ENCODE data around the gene ITGA3.
"Not testable (repeated sequence)": the region's sequence is repeated elsewhere in the genome, so short reads cannot be mapped to it uniquely, and the experiment has no call there.

ITGA3 gene

DNA sequence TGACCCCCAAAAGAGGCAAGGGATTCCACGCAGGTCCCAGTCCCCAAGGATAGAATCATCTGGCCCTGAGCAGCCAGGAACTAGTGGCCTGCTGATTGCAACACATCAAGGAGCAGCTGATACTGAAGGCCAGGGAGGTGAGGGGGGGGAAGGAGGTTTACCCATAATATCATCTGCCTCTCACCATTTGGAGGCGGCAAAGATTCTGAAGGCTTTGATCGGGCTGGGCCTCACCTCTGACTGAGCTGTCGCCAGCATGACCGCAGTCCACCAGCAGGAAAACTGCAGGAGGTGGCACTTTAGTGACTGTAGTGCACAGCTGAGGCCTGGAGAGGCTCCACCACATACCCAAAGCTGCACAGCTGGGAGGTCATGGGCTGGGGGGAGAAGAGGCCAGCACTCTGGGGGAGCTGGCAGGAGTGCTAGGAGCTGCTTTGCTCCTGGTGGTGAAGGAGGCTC, 20.5 kb upstream of the ITGA3 start:
- DNase-seq (ENCODE audit: low read depth), result no peak

DNA sequence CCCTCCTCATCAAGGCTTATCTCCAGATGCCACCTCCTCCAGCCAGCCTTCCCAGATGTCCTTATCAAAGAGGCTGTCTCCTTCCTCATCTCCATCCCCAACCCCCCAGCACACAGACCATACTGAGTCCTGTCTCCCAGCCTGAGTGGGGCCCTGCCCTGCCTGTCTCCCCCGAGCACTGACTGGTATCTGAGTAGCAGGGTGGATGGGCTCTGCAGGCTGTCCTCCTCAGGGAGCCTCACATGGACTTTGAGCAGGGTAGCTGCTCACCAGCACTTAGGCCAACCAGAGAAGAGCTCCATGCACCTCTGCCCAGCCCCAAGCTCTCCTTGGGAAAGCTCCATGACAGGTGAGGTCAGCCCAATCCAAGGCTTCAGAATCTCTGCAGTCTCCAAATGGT, 20.0 kb upstream of the ITGA3 start:
- DNase-seq (ENCODE audit: low read depth), result no peak

DNA sequence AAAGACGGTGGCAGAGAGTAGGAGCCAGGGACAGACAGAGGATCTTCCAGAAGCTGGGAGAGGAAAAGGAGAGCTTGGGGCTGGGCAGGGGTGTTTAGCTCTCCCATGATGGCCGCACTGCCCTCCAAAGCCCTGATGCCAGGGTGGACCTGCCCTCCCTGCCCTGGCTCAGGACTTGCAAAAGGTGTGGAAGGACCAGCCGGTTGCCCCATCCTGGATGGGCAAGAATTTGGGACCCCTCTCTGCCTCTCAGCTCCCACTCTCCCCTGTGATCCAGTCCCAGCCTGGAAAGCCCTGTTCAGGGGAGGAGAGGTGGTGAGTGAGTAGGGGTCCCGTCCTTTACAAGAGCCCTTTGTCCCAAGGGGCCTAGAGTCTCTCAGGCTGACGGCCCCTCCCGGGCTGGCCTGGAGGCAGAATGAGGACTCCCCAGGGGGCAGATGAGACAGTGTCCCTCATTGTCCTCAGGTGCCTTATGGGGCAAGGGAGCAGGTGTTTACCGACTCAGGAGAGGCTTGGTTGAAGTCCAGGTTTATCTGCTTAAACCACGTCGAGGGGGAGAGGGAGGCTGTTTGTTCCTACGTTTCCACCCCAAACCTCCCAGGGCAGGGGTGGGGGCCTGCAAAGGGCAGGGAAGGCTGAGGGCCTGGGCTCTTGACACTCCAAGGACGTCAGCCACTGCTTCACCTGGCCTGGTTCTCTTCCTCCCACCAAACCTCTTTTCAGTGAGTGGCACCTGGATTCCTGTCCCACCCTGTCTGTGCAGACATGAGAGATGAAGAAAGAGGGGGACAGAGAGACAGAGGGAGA, 19.3 kb upstream of the ITGA3 start:
- no peak for DNase-seq (ENCODE audit: low read depth)

DNA sequence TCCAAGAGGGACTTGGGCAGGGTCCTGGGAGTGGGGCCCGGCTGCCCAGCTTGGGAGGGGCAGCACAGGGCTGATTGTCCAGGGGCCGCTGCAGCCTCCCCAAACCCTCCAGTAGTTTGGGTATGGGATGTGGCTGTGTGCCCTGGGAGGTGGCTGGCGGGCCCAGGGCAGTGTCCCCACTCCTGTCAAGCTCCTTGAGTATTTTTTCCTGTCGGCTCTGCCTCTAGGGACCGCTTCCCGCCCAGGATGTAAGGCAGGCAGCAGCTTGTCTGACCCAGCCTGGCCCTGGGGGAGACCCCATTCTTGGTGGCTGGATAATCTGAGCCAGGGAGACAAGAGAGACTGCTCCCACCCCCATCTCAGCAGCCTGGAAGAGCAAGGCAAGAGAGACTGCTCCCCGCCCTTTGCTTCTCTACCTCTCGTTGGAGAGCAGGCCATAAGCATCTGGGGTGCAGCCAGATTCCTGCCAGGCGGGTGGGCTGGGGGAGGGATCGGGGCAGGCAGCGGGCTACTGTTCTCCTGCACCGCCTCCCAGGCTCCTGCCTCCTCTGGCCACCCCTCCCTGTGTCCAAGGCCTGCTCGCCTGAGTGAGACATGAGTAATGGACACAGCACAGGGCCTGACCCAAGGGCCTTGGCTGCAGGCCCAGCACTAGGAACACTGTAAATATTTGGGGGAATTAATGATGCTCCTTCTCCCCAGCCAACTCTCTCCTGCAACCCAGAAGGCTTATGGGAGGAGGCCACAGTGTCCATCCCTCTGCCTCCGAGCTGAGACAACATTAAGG, 18.4 kb upstream of the ITGA3 start:
- peak; percentile 91 for DNase-seq (ENCODE audit: low read depth)

DNA sequence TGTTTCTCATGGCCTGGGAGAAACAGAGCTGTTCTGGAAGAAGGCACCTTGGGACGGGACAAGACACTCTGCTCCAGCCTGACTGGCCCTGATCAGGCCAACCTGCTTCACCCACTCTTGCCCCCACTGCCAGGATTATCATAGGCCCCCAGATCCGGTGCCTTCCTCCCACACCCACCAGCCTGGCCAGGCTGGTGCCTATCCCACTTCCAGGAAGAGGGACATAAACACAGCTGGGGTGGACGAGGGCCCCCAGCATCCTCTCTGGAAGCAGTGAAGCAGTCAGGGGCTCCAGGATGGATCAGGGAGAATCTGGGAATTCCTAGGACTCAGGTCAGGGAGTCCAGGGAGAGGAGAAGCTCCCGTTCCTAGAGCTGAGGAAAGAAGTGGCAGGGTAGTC, 16.9 kb upstream of the ITGA3 start:
- DNase-seq (ENCODE audit: low read depth), result no peak

DNA sequence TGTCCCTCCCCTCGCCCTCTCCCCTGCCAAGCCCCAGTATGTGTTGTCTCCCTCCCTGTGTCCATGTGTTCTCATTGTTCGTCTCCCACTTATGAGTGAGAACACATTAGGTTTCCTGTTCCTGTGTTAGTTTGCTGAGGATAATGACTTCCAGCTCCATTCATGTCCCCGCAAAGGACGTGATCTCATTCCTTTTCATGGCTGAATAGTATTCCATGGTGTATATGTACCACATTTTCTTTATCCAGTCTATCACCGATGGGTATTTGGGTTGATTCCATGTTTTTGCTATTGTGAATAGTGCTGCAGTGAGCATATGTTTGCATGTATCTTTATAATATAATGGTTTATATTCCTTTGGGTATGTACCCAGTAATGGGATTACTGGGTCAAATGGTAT, 15.4 kb upstream of the ITGA3 start:
- DNase-seq (ENCODE audit: low read depth), result not testable (repeated sequence)

DNA sequence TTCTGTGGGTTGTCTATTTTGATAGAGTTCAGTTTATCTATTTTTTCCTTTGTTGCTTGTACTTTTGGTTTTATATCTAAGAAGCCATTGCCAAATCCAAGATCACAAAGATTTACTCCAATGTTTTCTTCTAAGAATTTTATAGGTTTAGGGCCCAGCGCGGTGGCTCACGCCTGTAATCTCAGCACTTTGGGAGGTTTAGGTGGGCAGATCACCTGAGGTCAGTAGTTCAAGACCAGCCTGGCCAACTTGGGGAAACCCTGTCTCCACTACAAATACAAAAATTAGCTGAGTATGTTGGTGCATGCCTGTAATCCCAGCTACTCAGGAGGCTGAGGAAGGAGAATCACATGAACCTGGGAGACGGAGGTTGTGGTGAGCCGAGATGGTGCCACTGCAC, 13.7 kb upstream of the ITGA3 start:
- no peak for DNase-seq (ENCODE audit: low read depth)

DNA sequence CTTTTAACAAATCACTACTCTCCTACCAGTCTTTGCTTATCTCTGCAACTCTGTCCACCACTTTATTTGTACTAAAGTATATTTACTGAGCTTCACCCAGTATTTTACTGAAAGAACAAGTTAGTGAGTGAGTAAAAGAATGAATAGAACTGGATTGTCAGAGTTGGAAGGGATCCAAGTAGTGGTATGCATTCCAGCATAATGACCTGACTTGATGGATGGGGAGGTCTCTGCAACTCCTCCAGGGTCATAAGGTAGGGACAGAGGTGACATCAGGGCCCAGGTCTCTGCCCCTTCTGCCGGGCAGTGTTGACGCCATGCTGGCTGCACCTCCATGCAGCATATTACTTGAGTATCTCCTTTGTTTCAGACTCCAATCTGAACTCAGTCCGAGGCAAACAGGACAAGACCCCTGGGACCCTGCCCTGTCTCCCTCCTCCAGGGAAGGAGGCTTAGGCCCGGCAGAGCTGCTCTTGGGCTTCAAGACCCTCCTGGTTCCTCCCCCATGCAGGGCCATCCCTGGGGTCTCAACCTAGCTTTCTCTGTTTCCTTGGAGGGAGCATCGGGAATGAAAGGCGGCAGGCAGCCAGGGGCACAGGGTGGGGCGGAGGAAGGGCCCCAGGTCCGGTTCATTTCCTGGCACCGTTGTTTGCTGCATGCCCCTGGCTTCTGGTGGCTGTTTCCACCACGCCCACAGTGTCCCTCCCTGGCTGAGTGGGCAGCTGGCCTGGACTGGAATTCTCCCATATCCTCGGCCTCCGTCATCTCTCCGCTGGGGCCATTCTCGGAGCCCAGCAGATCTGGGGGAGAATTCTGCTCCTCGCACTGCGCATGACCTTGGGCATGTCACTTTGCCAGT, 12.4 kb upstream of the ITGA3 start:
- DNase-seq (ENCODE audit: low read depth), result no peak

DNA sequence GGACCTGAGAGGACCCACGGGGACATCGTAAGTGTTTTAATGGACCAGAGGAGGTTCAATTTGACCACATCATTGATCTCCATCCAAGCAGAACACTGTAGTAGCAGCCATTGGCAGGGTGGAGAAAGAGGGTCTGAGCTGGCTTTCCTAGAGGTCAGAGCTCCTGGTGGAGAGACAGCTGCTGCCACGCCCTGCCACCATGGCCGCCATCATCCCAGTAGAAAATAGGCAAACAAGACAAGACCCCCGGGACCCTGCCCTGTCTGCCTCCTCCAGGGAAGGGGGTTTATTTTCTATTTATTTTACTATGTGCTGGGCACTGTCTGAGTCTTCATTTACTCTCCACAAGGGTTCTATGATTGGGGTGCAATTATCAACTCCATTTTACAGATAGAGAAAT, 11.4 kb upstream of the ITGA3 start:
- DNase-seq (ENCODE audit: low read depth), result no peak

DNA sequence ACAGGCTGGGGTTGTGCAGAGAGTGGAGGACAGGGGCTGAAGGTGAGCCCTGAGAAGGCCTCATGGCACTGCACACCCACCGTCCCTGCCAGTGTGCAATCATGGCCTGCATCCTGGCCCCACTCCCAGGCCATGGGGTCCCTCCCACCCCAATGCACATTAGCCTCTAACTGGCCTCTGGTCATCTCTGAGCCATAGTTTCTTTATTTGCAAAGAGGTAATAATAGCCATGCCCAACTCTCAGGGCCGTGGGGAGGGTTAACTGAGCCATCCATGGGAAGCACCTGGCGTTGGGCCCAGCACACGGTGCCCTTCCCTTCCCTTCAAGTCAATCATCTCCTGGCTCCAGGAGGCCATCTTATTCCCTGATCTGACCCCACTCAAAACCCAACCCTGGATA, 10.8 kb upstream of the ITGA3 start:
- no peak for DNase-seq (ENCODE audit: low read depth)

DNA sequence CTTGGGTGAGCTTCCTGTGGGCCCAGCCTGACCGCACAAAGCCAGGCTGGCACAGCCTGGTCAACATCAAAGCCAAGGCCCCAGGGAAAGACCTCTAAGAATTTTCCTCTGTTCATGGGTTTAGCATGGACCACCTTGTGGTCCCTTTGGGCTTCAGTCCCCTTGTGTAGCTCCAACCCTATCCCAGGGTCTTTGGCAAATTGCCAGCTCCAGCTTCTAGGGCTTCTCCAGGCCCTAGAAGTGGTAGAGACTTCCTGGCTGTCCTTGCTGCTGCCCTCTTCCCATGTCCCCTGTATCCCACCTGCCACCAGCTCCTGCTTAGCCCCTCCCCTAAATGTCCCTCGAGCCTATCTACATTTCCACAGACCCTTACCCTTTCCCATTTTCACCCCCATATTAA, 9.7 kb upstream of the ITGA3 start:
- no peak for DNase-seq (ENCODE audit: low read depth)

DNA sequence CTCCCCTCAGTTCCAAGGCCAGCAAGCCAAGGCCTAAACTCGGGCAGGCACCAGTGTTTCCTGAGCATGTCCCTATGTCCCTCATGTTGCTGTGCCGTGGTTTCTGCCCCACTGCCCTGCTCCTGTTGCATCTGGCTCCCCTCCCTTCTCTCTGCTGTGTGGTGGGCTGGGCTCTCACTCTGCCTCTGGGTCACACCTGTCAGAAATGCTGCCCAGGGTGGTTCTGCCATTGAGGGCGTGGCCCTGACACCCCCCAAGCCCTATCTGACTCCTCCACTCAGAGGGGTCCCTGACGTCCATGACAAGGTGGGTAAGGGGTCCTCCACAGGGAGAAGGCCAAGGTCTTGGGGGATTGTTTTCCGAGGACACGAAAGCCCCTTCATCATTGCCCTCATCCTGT, 9.2 kb upstream of the ITGA3 start:
- DNase-seq (ENCODE audit: low read depth), result no peak

DNA sequence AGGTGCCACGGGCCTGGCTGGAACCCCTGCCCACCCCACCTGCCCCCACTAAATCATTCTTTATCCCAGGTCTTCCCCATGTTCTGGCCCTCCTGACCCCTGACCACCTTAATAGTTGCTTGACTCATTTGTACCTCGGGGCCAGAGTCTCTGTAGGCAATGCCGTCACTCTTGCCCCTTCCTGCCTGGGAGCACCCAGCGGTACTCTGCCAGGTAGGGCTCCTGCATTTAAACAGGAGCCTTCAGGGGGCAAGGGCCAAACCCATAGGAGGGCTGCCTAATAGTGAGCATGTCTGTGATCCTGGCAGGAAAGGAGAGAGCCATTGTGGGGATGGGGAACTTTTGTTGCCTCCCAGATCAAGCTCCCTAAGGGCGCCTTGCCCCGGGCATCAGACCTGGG, 8.8 kb upstream of the ITGA3 start:
- peak; percentile 62 for DNase-seq (ENCODE audit: low read depth)

DNA sequence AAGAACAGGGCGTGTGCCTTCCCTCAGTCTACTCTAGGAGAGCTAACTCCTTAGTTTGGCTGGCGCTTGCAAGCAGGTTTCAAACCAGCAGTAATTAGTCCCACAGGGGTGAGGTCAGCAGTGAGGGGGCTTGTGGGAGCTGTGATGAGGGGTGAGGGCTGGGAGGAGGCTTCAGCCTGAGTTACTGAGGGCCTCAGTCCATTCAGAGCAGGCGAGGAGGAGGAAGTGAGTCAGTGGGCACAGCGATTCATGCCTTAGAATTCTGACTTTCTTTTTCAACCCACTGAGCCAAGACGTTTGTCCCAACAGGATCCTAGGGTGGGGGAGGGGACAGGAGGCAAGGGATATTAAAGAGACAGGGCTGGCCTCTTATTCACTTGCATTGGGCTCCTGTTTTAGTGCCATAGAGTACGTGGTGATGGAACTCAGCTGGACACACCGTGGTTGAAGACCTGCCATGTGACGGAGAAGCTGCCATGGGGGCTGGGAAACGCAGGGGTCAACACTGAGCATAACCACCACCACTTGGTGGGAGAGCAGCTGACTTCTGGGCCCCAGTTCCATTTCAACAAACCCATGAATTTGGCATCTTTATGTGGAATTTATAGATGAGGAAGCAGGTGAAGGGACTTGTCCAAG, 8.3 kb upstream of the ITGA3 start:
- DNase-seq (ENCODE audit: low read depth), result peak; percentile 99

DNA sequence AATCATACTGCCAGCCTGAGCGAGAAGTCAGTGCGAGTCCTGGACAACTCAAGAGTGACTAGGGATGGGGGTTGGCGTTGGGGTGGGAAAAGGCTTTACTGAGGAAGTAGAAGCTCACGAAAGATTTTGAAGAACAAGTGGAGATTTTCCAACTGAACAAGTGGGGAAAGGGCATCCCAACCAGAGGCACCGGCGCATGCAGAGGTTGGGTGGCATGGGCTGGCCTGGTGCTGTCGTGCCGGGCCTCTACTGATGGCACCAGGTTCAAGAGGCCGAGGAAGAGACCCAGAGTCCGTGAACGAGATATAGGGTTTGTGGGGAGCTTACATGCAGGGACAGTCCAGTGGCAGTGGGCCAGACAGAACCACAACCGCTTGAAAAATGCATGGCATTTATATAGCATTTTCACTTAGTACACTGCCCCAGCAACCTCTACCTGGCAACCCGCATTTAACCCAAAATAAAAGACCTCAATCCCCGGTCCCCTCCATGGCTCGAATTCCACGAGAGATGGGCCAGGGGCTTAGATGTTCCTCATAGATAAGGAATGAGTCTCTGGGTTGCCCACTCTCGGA, 7.7 kb upstream of the ITGA3 start:
- DNase-seq (ENCODE audit: low read depth), result peak; percentile 48

DNA sequence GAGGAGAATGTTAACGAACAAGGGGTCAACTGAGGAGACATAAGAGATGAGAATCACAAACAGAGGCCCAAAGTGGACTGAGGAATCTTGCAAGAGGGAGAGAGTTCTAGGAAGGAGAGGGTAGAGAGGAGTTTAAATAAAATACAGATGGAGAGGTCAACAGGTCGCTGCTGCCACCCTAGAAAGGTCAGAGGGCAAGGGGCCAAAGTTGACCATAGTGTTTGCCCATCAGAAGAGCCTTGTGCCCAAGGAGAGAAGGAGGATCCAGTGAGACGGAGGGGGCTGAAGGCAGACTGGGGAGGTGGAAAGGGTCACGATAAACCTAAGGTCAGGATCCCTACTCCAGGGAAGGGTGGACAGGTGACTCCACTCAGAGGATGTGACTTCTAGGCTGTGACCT, 6.9 kb upstream of the ITGA3 start:
- DNase-seq (ENCODE audit: low read depth), result no peak

DNA sequence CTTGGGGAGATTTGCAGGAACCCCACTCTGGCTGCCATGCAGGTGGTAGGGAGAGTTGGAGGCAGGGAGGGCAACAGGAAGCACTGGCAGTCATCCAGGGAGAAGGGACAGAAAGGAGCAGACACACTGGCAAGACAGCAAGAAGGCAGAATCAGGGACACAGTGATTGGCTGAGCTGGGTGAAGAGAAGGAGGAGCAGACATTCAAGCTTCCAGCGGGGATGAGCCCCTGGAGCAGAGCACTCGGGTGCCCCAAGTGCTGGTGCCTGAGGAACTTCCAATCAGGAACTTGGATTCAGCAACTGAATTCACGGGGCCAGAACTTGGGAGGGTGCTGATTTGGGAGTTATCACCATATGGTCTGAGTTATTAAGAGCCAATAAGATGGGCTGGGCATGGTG, 6.3 kb upstream of the ITGA3 start:
- DNase-seq (ENCODE audit: low read depth), result no peak

DNA sequence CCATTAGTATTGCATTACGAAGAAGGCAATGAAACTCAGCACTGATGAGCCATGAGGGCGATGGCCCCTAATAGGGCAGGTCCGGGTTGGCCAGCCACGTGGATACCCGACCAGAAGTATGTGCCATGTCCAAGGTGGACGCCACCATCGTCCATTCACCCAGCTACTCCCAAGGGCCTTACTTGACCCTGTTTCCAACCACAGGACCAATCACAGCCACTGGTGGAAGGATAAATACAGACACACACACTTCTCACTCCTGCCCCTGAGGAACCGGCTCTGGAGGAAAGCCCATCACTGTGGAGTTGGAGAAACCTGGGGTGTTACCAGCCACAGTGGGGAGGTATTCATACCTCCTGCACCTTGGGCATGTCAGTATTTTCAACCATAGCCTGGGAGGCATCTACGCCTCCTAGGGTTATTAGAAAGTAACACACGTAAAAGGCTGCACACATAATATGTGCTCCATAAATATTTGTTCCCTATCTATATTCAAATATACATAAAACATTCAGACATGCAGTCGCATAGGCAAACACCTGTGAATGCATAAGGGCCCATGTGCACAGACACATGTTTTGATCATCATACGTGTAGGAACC, 5.4 kb upstream of the ITGA3 start:
- DNase-seq (ENCODE audit: low read depth), result no peak

DNA sequence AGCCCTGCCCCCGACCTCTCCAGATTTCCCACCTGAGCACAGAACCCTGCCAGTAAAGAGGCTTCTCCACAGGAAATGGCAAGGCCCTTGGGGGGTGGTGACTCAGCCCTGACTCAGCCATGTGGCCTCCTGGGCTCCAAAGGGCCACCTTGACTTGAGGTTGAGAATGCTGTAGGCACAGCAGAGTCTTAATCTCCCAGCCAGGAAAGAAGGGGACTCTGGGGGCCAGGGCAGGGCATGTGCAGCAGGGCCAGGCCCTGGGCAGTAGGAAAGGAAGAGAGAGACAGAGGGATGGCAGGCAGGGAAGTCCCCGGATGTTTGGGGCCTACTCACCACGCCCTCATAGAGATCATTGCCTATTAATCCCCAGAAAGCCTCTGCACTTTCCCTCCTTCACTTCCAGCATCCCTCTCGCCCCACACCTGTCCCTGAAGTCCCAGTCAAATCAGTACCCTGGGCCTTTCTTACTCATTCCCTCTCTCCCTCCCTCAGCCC, 4.8 kb upstream of the ITGA3 start:
- peak; percentile 99 for DNase-seq (ENCODE audit: low read depth)

DNA sequence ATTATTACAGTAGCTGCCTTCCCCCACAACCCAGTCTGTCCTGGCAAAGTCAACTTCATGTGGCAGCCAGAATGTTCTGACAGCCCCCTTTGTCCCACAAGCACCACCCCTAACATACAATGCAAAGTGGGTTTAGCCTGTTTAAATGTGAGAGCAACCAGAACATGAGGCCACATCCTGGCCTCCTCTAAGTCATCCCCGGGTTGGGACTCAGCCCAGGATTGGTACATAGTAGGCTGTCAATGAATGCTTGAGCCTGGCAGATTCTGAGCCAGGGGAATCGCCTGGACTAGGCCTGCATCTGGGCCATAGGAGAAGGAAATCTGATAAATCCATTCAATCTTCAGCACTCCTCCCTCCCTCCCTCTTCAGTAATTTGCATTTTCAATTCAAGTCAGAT, 4.3 kb upstream of the ITGA3 start:
- DNase-seq (ENCODE audit: low read depth), result peak; percentile 69

DNA sequence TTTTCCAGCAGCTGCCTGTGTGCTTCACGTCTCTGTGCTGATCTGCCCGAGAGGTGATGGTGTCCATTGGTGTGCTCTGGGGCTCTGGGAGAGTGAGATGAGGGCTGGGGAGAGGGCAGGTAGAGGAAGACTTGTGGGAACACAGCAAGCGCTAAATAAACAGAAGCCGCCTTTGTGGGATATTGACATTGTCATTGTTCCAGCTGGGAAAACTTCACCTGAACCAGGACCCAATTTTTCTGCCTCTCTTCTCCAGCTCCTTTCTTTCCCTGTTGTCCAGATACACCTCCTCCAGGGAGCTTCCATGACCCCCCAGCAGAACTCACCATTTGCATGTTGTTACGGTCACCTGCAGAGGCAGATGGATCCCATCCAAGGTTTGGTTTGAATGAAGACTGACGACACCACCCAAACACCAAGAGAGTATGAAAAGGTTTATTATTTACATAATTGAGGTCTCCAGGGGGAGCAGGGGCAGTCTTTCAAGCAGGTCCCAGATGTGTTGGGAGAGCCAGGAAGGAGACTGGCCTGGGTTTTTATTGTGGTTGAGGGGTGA, 3.6 kb upstream of the ITGA3 start:
- DNase-seq (ENCODE audit: low read depth), result no peak
